ENCODE measurements around the gene PIGH. TPM values are rescaled to one million over a fixed set of nuclear protein-coding genes. Genes with fewer than 3 reads are reported as not detected.

PIGH gene
- total and polyA plus RNA-seq, 2 of the 13 experiments (the other 11 are each of a cell fraction or from before 2014, with no cell fraction given), result 30.0 to 43.5 TPM

GRCh38 chr14:67595392-67595791 is 4.7 kb downstream of the PIGH start:
- ATAC-seq, result no peak

More at GRCh38 chr14:67595392-67595791, 4.7 kb downstream of the PIGH start:
- H3K9ac ChIP-seq (ENCODE audit: insufficient read depth, low read depth, low read length), result no peak overlapping the region
- ChIA-PET POLR2A (no interaction called here), CTCF (ENCODE audit: low intra/inter-chr PET ratio, low total read pairs) (no interaction called here)
- 100% methylated on average over 2 of the region's 2 CpGs for WGBS (ENCODE audit: low lambda C conversion rate)
- FAIRE-seq (no peak), DNase-seq (ENCODE audit: low spot score) (no peak)
- TF ChIP-seq NRL (CRISPR knock-in tag; IDR thresholded peaks at IDR 0.05; ENCODE audit: borderline replicate concordance), result no peak
- no peak for TF ChIP-seq ZNF326 (CRISPR knock-in tag; IDR thresholded peaks at IDR 0.05; ENCODE audit: borderline replicate concordance)
- no peak for TF ChIP-seq BHLHE40 (IDR thresholded peaks at IDR 0.05; ENCODE audit: low read length)
- TF ChIP-seq GTF2F1 (IDR thresholded peaks at IDR 0.05; ENCODE audit: low read length), result no peak
- no peak for TF ChIP-seq ZNF256 (CRISPR knock-in tag; conservative IDR thresholded peaks at IDR 0.05)
- no peak for TF ChIP-seq NCOR1 (IDR thresholded peaks at IDR 0.05; ENCODE audit: borderline replicate concordance, low read length)
- no peak for TF ChIP-seq SMARCE1 (IDR thresholded peaks at IDR 0.05; ENCODE audit: borderline replicate concordance)
- TF ChIP-seq ZNF709 (CRISPR knock-in tag; IDR thresholded peaks at IDR 0.05), result no peak
- TF ChIP-seq ZBTB34 (CRISPR knock-in tag; IDR thresholded peaks at IDR 0.05), result no peak
- TF ChIP-seq POGK (CRISPR knock-in tag; conservative IDR thresholded peaks at IDR 0.05), result no peak
- no peak for TF ChIP-seq ZEB1 (IDR thresholded peaks at IDR 0.05; ENCODE audit: insufficient replicate concordance, low read depth)
- no peak for TF ChIP-seq ZNF225 (CRISPR knock-in tag; IDR thresholded peaks at IDR 0.05)
- no peak for TF ChIP-seq ZNF788 (CRISPR knock-in tag; IDR thresholded peaks at IDR 0.05; ENCODE audit: borderline replicate concordance)
- no peak for TF ChIP-seq ZMYM4 (CRISPR knock-in tag; IDR thresholded peaks at IDR 0.05)
- TF ChIP-seq MED13 (CRISPR knock-in tag; IDR thresholded peaks at IDR 0.05), result no peak
- in situ Hi-C loops (cut with HindIII; ENCODE audit: extremely low pct_ligation_motif_present, low pct_unique_long_range_greater_than_20kb), result no loop called here
- no peak overlapping the region for H3K27ac ChIP-seq (ENCODE audit: extremely low read length, insufficient read depth, low read length)
- no peaks in the 10 kb centered on the region for H3K9me3 ChIP-seq (ENCODE audit: low read length)
- intact Hi-C loops (cut with micrococcal nuclease; ENCODE audit: unreplicated experiment), result no loop called here
- peaks cover 1 to 7% of the 10 kb centered on the region in 2 experiments; a peak in 3 of 5 replicates for H3K36me3 ChIP-seq (replicated peaks in 1 of 2; ENCODE audit: control insufficient read depth in 1 of 2, insufficient read depth in 2 of 2, low read length in 2 of 2)
- H3K4me3 ChIP-seq (replicated peaks in 1 of 3; ENCODE audit: insufficient read depth in 1 of 3, low read depth in 2 of 3, low read length in 3 of 3), result no peak overlapping the region
- no TSS peak for BruUV-seq (replicated peaks)
- H3K27me3 ChIP-seq (ENCODE audit: control insufficient read depth in 1 of 2, insufficient read depth in 2 of 2, low read length in 2 of 2), result no peaks in the 10 kb centered on the region; a peak in 1 of 5 replicates
- H3K79me2 ChIP-seq (ENCODE audit: insufficient read depth, low read length), result peaks cover 9% of the 10 kb centered on the region
- no peaks in the 10 kb centered on the region for H4K20me1 ChIP-seq (ENCODE audit: insufficient read depth, low read length)
- no peak overlapping the region for H2AFZ ChIP-seq (ENCODE audit: low read length)
- H3K4me2 ChIP-seq (ENCODE audit: low read depth, low read length), result no peak overlapping the region
- H3K4me1 ChIP-seq (ENCODE audit: insufficient read depth, low read length), result peaks cover 30% of the 10 kb centered on the region

Data from HepG2 (cell line).